GM18870 (cell line): ENCODE data around the gene STIP1.

ENCODE experiments used
- ATAC-seq: cut with Tn5 transposase; IDR thresholded peaks from one replicate; pipeline ENCODE4 v1.9.1; 2021; ENCODE audit warnings: moderate library complexity; ENCODE audit not compliant: unreplicated experiment

STIP1 gene

DNA sequence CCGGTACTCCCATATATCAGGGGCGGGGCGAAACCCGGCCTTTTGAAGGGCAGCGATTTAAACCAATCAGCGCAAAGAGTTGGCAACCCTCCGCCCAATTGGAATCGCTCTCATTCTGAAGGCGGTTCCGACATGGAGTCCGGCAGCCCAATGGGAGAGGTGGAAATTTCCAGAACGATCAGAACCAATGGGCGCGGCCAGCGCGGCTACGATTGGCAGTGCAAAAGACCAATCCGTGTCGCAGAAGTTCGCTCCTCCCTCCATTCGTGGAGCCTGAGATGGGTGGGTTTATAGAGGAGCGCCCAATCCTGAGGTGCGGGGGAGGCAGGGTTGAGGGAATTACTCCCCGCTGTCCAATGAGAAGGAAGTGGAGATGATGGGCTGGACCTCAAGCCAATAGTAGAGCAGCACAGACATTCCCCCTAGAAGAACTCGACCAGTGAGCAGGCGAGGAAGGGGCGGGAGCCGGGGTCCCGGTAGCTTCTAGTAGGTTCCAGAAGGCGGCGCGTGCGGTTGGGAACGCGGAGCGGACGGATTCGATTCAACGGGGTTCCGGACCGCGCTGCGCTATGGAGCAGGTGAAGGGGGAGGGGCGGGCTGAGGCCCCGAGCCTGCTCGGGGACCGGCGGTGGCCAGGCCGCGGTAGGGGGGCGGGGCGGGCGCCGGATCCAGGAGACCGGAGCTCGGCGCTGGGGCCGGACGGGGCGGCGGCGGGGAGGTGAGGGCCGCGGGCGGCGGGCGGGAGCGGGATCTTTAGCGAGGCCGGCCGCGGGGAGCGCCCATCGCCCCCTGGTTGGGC is at the start of gene STIP1:
Gene STIP1 (plus strand): TSS at position 479 of the 799 bp plus-strand sequence. CDS start 91 bp downstream, at position 570.
- ATAC-seq = peak; percentile 90

DNA sequence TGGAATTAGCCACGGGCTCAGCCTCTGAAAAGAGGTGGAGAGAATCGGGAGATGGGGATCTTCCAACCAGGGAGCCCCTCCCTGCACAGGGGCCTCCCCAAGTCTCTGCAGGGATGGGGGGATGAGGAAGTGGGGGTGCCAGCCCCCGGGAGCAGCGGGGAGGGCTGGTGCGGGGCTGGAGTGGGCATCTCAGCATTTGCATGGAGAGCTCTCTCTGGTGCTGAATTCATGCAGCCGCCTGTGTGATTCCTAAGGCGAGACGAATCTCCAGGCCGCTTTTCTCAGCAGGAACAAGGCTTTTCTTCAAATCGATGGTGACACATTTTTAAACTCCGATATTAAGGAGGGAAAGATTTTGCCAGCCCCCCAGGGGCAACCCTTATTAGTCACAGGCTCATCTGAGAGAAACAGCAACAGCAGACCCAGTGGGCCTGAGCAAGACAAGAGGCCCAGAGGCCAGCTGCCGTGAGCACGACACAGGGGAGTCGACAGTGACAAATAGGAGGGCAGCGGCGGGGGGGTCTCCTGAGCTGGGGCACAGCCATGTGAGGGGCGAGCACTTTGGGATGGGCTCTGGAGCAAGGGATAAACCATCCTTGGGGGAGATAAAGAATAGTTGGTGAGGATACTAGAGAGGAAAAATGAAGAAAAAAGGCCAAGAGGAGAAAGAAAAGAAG is 49.1 kb upstream of the STIP1 start:
- ATAC-seq = no peak

DNA sequence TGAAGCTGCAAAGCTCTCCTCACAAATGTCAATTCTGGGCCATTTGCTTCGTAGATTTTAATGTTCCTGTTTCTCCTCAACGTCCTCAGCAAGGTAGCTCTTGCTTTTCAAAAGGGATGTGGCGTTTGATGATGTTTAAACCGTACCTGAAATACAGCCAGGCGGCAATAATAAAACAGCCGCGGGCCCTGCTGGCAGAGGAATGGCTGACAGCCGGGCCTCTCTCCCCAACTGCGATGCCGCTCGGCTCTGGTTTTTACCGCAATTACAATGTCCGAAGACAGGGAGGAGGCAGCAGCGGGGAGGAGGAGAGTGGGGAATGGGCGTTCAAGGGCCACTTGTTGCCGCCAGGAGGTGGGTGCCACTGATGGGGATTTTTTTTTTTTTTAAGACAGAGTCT is 47.6 kb upstream of the STIP1 start:
- no peak for ATAC-seq

DNA sequence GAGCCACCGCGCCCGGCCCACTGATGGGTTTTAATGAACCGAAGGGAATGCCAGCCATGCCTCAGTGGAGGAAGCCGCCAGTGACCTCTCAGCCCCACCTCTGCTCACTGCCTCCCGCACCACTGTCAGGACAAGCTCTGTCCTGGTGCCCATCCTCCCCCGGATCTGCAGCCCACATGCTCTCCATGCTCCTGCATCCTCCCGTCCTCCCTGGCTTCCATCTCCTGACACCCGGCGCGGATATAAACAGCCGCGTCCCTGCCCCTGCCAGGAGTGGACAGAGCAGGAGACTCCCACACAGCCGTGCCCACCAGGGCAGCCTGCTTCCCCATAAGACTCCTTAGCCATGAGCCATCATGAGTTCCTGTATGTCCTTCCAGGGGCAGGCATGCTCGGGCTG is 46.9 kb upstream of the STIP1 start:
- ATAC-seq = no peak

GRCh38 chr11:64140082-64140481 is 45.9 kb upstream of the STIP1 start:
- ATAC-seq = no peak

- ATAC-seq = no peak
Observed at GRCh38 chr11:64141081-64141783, 44.7 kb upstream of the STIP1 start.

DNA sequence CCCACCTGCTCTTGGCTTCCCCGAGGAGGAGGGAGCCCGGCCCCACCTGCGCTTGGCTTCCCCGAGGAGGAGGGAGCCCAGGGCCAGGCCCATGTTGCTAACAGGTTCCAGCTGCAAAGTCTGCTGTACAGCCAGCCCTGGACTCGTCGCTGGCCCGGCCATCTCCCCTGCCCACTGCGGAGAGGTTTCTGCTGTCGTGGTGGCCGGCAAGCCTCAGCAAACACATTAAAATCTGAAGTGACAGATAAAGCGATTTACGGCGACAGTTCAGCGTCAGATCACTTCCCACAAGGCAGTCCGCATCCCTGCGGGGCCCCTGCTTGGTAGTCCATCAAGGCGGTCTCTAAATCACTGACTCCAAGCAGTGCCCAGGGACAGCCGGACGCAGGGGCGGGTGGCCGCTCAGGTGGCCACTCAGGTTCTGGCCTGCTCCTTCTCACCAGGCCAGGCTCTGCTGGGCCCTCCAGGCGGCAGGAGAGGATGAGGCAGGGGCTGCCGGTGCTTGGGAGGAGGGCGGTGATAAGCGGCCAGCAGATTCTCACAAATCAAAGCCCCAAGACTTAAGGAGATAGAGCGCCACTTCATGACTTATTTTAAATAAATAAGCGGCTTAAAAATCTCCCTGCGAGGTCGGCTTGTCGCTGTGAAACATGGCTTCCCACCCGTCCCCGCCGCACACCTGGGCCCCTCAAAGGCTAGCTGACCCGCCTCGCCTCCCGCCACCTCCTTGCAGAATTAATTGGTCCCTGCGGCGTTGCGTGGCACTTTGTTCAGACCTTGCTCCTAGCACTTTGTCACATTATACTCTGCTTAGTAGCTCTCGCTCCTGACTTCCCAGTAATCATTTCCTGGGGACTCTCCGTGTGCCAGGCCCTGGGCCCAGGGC is 41.1 kb upstream of the STIP1 start:
- no peak for ATAC-seq

DNA sequence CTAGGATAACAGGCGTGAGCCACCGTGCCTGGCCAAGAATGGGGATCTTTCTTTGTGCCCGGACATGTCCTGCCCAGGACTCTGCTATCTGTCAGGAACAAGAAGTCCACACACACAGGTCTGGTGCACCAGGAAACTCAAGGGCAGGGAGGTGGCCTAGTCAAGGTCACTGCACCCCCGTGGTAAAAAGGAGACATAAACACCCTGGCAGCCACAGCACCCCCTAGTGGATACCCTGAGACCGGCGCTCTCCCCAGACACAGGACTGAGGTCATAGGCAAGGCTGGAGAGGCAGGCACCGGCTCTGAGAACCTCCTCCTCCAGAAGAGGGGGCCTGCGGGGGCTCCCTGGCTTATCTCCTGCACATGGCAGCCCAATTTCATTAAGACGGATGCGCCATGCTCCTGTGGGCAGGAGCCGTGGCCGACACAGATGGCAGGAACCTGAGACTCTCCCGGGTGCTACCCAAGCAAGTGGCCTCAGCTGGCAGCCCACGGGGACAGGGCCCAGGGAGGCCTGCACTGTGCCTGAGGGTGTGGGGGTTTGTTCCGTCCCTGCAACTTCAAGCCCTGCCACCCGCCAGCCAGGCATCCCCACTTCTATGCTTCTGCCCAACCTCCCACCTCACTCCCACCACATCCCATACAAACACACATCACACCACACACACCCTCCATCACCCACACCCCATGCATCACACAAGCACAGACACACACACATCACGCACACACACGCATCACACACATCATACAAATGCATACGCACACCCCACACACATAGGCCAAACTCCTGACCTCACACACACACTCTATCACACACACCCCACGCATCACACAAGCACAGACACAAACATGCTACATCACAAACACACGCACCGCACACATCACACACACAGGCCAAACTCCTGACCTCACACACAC is 39.7 kb upstream of the STIP1 start:
- ATAC-seq = no peak

DNA sequence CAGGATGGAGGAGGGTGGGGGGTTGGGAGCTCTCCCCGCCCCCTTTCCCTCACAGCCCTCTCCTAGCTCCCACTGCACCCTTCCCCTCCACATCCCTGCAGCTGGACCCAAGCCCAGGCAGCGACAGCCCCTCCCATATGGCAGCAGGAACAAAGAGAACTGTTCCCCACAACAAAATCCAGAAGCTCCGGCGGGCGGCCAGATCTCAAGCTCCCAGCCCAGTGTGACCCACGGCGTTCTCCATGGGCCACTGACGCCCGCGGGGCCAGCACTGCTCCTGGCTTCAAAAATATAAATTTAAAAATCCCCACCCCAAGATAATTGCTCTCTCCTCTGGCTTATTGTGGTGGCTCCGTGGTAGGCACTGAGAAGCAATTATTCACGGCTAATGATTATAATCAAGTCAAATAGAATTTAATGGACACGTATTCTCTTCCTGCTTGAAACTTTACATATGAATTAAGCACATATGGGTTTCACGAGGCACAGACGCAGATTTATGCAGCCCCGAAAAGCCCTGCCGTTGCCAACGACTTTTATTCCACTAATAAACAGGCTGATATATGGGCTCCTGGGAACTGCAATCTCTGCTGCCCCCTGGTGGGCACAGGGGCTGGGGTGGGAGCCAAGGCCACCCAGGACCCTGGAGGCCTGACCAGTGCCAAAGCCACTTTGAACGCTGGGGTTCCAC is 37.6 kb upstream of the STIP1 start:
- ATAC-seq = no peak

DNA sequence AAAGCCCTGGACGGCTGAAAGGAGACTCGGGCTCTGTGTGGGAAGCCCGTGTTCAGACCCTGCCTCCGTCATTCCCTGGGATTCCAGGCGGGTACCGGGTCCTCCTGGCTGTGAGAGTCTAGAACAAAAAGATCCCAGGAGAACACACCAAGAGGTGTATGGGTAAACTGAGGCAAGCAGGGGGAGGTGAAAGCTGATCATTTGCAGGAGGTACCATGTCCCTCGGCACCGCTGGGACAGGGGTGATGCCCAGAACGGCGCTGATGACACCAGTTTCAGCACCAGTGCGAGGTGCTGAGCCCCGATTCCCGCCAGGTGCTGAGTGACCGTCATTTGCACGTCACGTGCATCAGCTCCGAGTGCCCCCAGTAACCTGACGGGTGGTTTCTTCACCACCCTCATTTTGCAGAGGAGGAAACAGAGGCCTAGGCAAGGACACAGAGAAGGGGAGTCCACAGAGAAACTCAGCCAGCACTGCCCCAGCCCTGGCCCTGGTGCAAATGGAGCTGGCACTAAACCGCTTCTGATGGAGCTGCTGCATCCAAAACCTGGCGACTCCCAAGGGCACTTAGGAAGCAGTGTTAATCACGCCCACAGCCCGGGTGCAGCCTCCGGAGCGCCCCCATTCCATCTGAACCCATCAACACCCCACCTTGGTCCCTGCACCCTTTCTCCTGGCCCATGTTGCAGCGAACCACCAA is 36.9 kb upstream of the STIP1 start:
- ATAC-seq = no peak

DNA sequence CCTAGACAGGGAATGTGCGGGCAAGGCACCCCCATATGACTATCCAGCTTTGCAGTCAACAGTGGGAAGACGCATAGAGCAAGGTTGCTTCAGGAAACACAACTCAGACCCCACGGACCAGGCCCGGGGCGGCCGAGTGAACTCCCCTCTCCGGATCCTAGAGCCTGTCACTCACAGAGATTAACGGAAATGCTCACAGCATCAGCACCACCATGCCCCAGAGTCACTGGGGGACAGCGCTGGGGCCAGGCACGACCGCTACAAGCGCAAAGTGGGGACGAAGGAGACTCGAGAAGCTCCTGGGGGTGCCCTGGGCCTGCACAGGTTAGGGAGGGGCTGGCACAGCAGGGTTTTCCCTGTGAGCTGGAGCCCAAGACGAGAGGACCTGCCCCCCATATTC is 35.9 kb upstream of the STIP1 start:
- ATAC-seq = no peak

DNA sequence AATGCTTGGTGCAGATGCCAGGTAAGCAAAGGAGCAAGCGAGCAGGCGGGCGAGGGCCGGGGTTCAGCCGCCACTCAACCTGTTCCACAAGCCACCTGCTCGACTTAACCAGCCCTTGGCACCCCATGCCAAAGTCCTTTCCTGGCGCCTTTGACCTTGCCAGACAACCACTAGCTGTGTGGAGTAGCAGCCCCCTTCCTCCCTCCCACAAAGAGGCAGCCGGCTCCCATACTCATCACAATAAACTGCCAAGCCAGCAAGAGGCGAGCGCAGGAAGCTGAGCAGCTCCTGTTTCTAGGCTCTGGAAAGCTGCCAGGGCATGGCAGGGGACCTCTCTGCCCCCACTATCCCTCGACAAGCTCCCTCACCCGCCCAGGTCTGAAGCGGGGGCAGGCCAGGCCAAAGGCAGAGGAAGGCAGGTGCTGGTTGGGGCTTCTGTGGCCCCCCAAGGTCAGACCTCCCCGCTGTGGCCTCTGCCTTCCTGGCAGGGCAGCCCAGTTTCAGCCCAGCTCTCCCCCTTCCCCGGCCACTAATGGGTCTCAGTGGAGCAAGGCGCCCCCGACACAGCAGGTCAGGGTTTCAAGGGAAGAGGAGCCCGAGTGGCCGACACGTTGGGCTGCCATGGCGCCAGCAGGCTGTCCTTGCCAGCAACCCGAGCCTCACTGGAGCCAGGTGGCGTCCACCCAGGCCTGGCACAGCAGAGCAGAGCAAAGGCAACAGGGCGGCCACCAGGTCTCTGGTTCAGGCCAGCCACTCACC is 35.3 kb upstream of the STIP1 start:
- ATAC-seq = no peak

DNA sequence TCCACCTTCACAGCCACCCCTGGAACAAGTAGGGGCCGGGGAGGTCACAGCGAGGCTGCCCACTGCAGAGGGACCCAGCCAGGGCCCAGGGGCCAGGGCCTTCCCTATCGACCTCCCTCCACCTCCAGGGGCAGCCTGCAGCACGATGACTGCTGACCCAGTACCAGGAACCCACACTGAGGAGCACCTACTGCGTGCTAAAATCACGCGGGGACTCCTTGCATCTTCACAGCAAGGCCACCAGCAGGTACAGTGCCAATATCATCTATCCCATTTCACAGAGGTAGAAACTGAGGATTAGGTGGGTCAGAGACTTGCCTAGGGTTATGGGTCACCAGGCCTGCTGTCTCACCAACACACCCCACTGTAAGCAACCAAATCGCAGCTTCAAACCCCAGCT is 34.6 kb upstream of the STIP1 start:
- no peak for ATAC-seq

GRCh38 chr11:64152841-64153691 is 32.9 kb upstream of the STIP1 start:
- ATAC-seq = no peak

GRCh38 chr11:64153812-64154211 is 32.2 kb upstream of the STIP1 start:
- ATAC-seq = no peak

GRCh38 chr11:64156235-64157011 is 29.5 kb upstream of the STIP1 start:
- no peak for ATAC-seq
